RWPE2 (cell line): Measurements from ENCODE around the gene SCG2.
A peak's percentile ranks its signal among the peaks of the same experiment; 100 is the strongest.

Experiments
- ATAC-seq: fragments of 200-7000 bp; cut with Tn5 transposase; 3 replicates; pipeline ENCODE4 v1.9.1; 2021; ENCODE audit warnings: low read depth
- DNase-seq: peaks from one replicate; pipeline ENCODE4 v3.0.0-alpha.2; 2020; ENCODE audit warnings: low spot score
- H3K27ac ChIP-seq: fragments of 450-650 bp; 2 replicates; pipeline ENCODE4 v1.5.1; 2017; ENCODE audit warnings: mild to moderate bottlenecking; ENCODE audit not compliant: poor library complexity, severe bottlenecking
- H3K27me3 ChIP-seq: fragments of 250-450 bp; sonication (Bioruptor Pico); 2 replicates; pipeline ENCODE4 v1.5.1; 2021; ENCODE audit warnings: mild to moderate bottlenecking, moderate library complexity; ENCODE audit not compliant: insufficient read depth, poor library complexity, severe bottlenecking
- H3K36me3 ChIP-seq: fragments of 250-450 bp; sonication (Bioruptor Pico); 2 replicates; pipeline ENCODE4 v1.5.1; 2020; ENCODE audit warnings: low read depth, mild to moderate bottlenecking, moderate library complexity
- H3K4me1 ChIP-seq: fragments of 250-450 bp; sonication (Bioruptor Pico); 2 replicates; pipeline ENCODE4 v1.5.1; 2021; ENCODE audit warnings: mild to moderate bottlenecking, moderate library complexity; ENCODE audit not compliant: insufficient read depth, poor library complexity, severe bottlenecking
- H3K4me3 ChIP-seq: fragments of 250-450 bp; sonication (Bioruptor Pico); 2 replicates; pipeline ENCODE4 v1.5.1; 2021; ENCODE audit warnings: mild to moderate bottlenecking, moderate library complexity; ENCODE audit not compliant: severe bottlenecking
- H3K9me3 ChIP-seq: fragments of 250-450 bp; sonication (Bioruptor Pico); 2 replicates; pipeline ENCODE4 v1.5.1; 2021; ENCODE audit warnings: mild to moderate bottlenecking, moderate library complexity; ENCODE audit not compliant: severe bottlenecking
- CTCF ChIP-seq: fragments of 450-650 bp; IDR thresholded peaks from one replicate; pipeline ENCODE4 v1.5.1; 2017; ENCODE audit warnings: mild to moderate bottlenecking, moderate library complexity; ENCODE audit not compliant: poor library complexity, severe bottlenecking

The SCG2 gene

GRCh38 chr2:223604231-223604630 is 2.1 kb upstream of the SCG2 start:
- Histone ChIP-seq H3K36me3 (no peaks in the 10 kb centered on the region), H3K27me3 (no peaks in the 10 kb centered on the region), H3K4me1 (peaks cover 7% of the 10 kb centered on the region), H3K4me3 (no peak overlapping the region), H3K9me3 (no peaks in the 10 kb centered on the region), H3K27ac (no peak overlapping the region)
- DNase-seq = no peak
- ATAC-seq = no peak
- no peak for TF ChIP-seq CTCF

GRCh38 chr2:223602972-223603371 is 811 bp upstream of the SCG2 start:
- Histone ChIP-seq H3K27ac (no peak overlapping the region), H3K9me3 (no peaks in the 10 kb centered on the region), H3K4me1 (peaks cover 13% of the 10 kb centered on the region), H3K4me3 (no peak overlapping the region), H3K27me3 (no peaks in the 10 kb centered on the region), H3K36me3 (no peaks in the 10 kb centered on the region)
- TF ChIP-seq CTCF = no peak
- ATAC-seq = no peak
- DNase-seq = no peak

- no peaks in the 10 kb centered on the region for H3K9me3 ChIP-seq
- H3K27ac ChIP-seq = no peak overlapping the region
- ATAC-seq (no peak), DNase-seq (no peak)
- no peaks in the 10 kb centered on the region for H3K27me3 ChIP-seq
- H3K4me3 ChIP-seq = no peak overlapping the region
- H3K4me1 ChIP-seq = peaks cover 13% of the 10 kb centered on the region
- H3K36me3 ChIP-seq = no peaks in the 10 kb centered on the region
- TF ChIP-seq CTCF = no peak
These were observed 1.1 kb downstream of the SCG2 start for GRCh38 chr2:223601018-223601417.

- no peak for DNase-seq
- no peak for ATAC-seq
These were observed 2.4 kb downstream of the SCG2 start for GRCh38 chr2:223599640-223600380.

More at GRCh38 chr2:223599640-223600380, 2.4 kb downstream of the SCG2 start:
- no peaks in the 10 kb centered on the region for H3K36me3 ChIP-seq
- no peak for TF ChIP-seq CTCF
- H3K9me3 ChIP-seq = no peaks in the 10 kb centered on the region
- no peaks in the 10 kb centered on the region for H3K27me3 ChIP-seq
- no peak overlapping the region for H3K4me3 ChIP-seq
- peaks cover 13% of the 10 kb centered on the region for H3K4me1 ChIP-seq
- H3K27ac ChIP-seq = peak overlapping the region; percentile 70
